Brain microvascular endothelial cell (primary cell): ENCODE measurements around the gene DCLRE1B.
A peak's percentile ranks its signal among the peaks of the same experiment; 100 is the strongest.

ENCODE experiments used
- DNase-seq: peaks from one replicate; pipeline ENCODE4 v3.0.0-alpha.2; 2020
- H3K27ac ChIP-seq: fragments of 250-450 bp; sonication (Bioruptor Pico); 2 replicates; pipeline ENCODE4 v1.5.1; 2020; ENCODE audit warnings: mild to moderate bottlenecking, moderate library complexity
- H3K27me3 ChIP-seq: fragments of 250-450 bp; sonication (Bioruptor Pico); replicated peaks from 2 replicates; pipeline ENCODE4 v1.5.1; 2020; ENCODE audit warnings: mild to moderate bottlenecking
- H3K36me3 ChIP-seq: fragments of 250-450 bp; sonication (Bioruptor Pico); replicated peaks from 2 replicates; pipeline ENCODE4 v1.5.1; 2020; ENCODE audit warnings: mild to moderate bottlenecking
- H3K4me3 ChIP-seq: 2 replicates; pipeline ENCODE4 v1.5.1; 2011; ENCODE audit warnings: low read depth, mild to moderate bottlenecking, control low read depth, low read length, moderate library complexity
- in situ Hi-C: cut with HindIII; loops from 2 replicates; pipeline ENCODE4 v1.10.0; 2017; ENCODE audit warnings: low sequenced_read_pairs, low pct_ligation_motif_present
- TF ChIP-seq, protein P1 (sequence below): IDR thresholded peaks from 2 replicates; pipeline ENCODE4 v1.5.1; 2011; ENCODE audit warnings: low read depth, mild to moderate bottlenecking, moderate library complexity, low read length, control low read depth, inconsistent platforms; ENCODE audit errors: missing control alignments

Gene DCLRE1B

DNA sequence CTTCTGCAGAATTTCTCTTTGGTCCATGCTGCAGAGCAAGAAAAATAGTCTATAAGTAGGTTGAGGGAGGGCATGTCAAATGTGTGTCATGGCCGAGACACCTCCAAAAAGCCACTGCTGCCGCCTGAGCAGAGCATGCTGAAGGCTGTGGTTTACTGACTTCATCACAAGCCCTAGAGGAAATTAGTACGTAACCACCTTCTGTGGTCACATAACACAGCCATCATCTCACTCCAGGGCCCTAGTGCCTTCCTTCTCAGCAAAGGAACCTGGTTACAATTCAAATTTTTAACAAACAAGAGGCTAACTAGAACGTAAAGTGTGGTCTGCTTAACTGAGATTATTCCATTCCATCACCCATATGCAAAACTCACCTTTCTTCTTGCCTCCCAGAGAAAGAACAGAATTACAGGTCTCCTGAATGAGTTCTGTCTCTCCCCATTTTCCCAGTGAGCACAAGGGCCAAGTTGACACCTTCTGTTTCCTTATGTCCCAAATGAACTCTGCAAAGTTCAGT is 33.5 kb upstream of the DCLRE1B start, which contains the start of gene PTPN22:
Gene PTPN22 (minus strand): TSS at position 116 of the 517 bp plus-strand sequence.
- in situ Hi-C loops = no loop called here
- peak; percentile 78 for DNase-seq
- no peaks in the 10 kb centered on the region for H3K27me3 ChIP-seq

GRCh38 chr1:113872219-113872935 is 32.7 kb upstream of the DCLRE1B start:
- DNase-seq = no peak
- H3K27me3 ChIP-seq = no peaks in the 10 kb centered on the region
- H3K36me3 ChIP-seq = no peaks in the 10 kb centered on the region
- no peak overlapping the region for H3K27ac ChIP-seq
- H3K4me3 ChIP-seq = no peak overlapping the region
- in situ Hi-C loops = no loop called here
- TF ChIP-seq, protein P1, sequence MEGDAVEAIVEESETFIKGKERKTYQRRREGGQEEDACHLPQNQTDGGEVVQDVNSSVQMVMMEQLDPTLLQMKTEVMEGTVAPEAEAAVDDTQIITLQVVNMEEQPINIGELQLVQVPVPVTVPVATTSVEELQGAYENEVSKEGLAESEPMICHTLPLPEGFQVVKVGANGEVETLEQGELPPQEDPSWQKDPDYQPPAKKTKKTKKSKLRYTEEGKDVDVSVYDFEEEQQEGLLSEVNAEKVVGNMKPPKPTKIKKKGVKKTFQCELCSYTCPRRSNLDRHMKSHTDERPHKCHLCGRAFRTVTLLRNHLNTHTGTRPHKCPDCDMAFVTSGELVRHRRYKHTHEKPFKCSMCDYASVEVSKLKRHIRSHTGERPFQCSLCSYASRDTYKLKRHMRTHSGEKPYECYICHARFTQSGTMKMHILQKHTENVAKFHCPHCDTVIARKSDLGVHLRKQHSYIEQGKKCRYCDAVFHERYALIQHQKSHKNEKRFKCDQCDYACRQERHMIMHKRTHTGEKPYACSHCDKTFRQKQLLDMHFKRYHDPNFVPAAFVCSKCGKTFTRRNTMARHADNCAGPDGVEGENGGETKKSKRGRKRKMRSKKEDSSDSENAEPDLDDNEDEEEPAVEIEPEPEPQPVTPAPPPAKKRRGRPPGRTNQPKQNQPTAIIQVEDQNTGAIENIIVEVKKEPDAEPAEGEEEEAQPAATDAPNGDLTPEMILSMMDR = no peak

More for the DNA sequence above, 33.5 kb upstream of the DCLRE1B start, which contains the start of gene PTPN22:
- Histone ChIP-seq H3K27ac (no peak within 1 kb of the TSS), H3K36me3 (no peaks in the 10 kb centered on the region), H3K4me3 (peak within 1 kb of the TSS; percentile 13)
- TF ChIP-seq, protein P1 = no peak

DNA sequence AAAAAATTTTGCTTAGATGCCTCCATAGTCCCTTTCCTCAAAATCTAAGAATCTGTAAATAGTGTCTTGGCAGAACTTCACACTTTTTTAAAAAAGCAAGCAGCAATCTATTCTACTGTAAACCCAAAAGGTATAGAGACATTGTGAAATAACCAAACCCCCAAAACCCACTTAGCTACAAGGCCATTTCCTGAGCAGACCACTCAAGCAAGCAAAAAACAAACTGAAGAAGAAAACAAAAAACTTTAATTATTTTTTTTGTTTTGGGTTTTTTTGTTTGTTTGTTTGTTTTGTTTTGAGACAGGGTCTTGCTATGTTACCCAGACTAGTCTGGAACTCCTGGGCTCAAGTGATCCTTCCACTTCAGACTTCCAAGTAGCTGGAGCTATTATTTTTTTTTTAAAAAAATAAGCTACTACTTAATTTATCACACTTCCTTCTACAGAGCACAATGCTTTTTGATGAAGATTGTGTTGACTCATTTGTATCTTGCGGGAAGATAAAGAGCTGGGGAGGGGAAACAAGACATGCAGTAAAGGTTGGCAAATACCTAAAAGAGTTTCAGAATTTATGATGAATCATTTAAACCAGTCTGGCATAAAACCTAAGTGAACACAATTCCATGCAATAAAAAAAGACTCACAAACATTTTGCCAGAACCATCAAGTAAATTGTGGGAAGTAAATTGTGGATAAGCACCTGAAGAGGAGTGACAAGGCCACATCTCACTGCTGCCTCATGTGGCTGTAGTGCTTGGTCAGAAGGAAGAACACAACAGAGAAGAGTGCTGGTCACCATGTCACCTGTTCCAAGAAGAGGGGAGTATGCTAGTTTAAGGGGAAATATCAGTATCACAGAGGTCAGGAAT is 30.9 kb upstream of the DCLRE1B start:
- H3K4me3 ChIP-seq = no peak overlapping the region
- no peaks in the 10 kb centered on the region for H3K36me3 ChIP-seq
- in situ Hi-C loops = no loop called here
- TF ChIP-seq, protein P1 = peak; percentile 56
- H3K27me3 ChIP-seq = no peaks in the 10 kb centered on the region
- DNase-seq = no peak
- H3K27ac ChIP-seq = no peak overlapping the region

- no peak overlapping the region for H3K4me3 ChIP-seq
- no peaks in the 10 kb centered on the region for H3K27me3 ChIP-seq
- TF ChIP-seq, protein P1 = no peak
- H3K36me3 ChIP-seq = no peaks in the 10 kb centered on the region
- in situ Hi-C loops = no loop called here
- no peak overlapping the region for H3K27ac ChIP-seq
- no peak for DNase-seq
These were observed 29.4 kb upstream of the DCLRE1B start for GRCh38 chr1:113875714-113876113.

GRCh38 chr1:113876176-113876575 is 28.9 kb upstream of the DCLRE1B start:
- no peaks in the 10 kb centered on the region for H3K27me3 ChIP-seq
- in situ Hi-C loops = no loop called here
- H3K27ac ChIP-seq = no peak overlapping the region
- no peaks in the 10 kb centered on the region for H3K36me3 ChIP-seq
- TF ChIP-seq, protein P1 = no peak
- DNase-seq = no peak
- no peak overlapping the region for H3K4me3 ChIP-seq
